Tibial nerve (tissue), 4 donors: ENCODE measurements around the gene NSMCE4A. TPM values are rescaled to one million over a fixed set of nuclear protein-coding genes. Genes with fewer than 3 reads are reported as not detected.
A peak's percentile ranks its signal among the peaks of the same experiment; 100 is the strongest.

Source experiments
- DNase-seq, 2 donors: peaks; one replicate each; pipeline ENCODE4 v3.0.0-alpha.2; 2019; ENCODE audit warnings: low spot score in 2 of 2
- H3K27ac ChIP-seq, 4 donors: fragments of 200-600 bp; sonication (generic) in 3 of 4; one replicate each; pipeline ENCODE4 v1.5.1; 2017 to 2019; ENCODE audit warnings: mild to moderate bottlenecking in 1 of 4
- H3K27me3 ChIP-seq, 2 donors: fragments of 200-600 bp; sonication (generic) in 1 of 2; one replicate each; pipeline versions ENCODE4 v1.5.1 to v1.6.0; 2017 to 2019
- H3K36me3 ChIP-seq, 3 donors: fragments of 200-600 bp; sonication (generic); one replicate each; pipeline ENCODE4 v1.5.1; 2018 to 2019
- H3K4me1 ChIP-seq, 4 donors: fragments of 200-600 bp; sonication (generic) in 3 of 4; one replicate each; pipeline ENCODE4 v1.5.1; 2017 to 2019
- H3K4me3 ChIP-seq, 4 donors: fragments of 200-600 bp; sonication (generic) in 3 of 4; one replicate each; pipeline ENCODE4 v1.5.1; 2017 to 2019; ENCODE audit warnings: mild to moderate bottlenecking in 1 of 4, moderate library complexity in 1 of 4
- H3K9me3 ChIP-seq, 4 donors: fragments of 200-600 bp; sonication (generic) in 3 of 4; one replicate each; pipeline ENCODE4 v1.5.1; 2017 to 2019
- EP300 ChIP-seq, 2 donors: sonication (generic); formaldehyde crosslinking; IDR thresholded peaks; one replicate each; pipeline ENCODE4 v1.6.1; 2017; ENCODE audit warnings: antibody characterized with exemption in 2 of 2, mild to moderate bottlenecking in 1 of 2
- POLR2A ChIP-seq, 2 donors: fragments of 450-650 bp; IDR thresholded peaks; one replicate each; pipeline ENCODE4 v1.6.1; 2017; ENCODE audit warnings: antibody characterized with exemption in 2 of 2, mild to moderate bottlenecking in 2 of 2, moderate library complexity in 2 of 2
- WGBS, 2 donors: methylation state at CpG; one replicate each; pipeline ENCODE4 v1.1.5; 2018; 5-methylcytosine and 5-hydroxymethylcytosine counted together
- total RNA-seq, 4 donors: library from RNA; depleted of rRNA; stranded (reverse); fragments of >200 nt; gene quantifications; one replicate each; pipeline ENCODE4 v1.1.0, GENCODE V29; 2016
- TF ChIP-seq, protein P1 (sequence below), 5 experiments: fragments of 200-600 bp in 3 of 5; fragments of 450-650 bp in 2 of 5; sonication (generic) in 3 of 5; IDR thresholded peaks; one replicate each; pipeline ENCODE4 v1.5.1; 2016 to 2019; ENCODE audit warnings: antibody characterized with exemption in 5 of 5, mild to moderate bottlenecking in 3 of 5, moderate library complexity in 2 of 5

Gene NSMCE4A
- total RNA-seq, 4 donors from 2014 or later, result 70.1 to 102 (median 82.4) TPM

DNA sequence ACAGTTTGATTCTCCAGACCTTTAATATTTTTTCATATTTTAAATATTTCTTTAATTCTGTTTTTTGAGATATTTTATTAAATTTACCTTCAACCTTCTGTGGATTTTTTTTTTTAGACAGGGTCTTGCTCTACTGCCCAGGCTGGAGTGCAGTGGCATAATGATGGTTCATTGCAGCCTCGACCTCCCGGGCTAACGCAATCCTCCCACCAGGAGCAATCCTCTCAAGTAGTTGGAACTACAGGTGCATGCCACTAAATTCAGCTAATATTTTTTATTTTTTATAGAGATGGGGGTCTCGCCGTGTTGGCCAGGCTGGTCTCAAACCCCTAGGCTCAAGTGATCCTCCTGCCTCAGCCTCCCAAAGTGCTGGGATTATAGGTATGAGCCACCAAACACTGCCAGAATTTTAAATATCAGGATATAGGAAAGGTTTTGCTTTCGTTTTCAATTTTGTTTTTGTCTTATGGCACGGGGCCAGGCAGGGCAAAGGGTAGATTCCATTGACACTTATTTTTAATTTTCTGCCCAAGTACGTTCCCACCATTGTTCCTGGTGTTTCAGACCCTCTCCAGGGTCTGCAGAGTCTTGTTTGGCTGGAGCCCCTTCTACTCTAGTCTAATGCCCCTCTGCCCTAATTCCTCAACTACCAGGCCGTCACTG lies 15.1 kb upstream of the NSMCE4A start:
- H3K4me3 ChIP-seq, result peak overlapping the region in 1 of 4 donors; percentile 18
- H3K27ac ChIP-seq, result no peak overlapping the region

DNA sequence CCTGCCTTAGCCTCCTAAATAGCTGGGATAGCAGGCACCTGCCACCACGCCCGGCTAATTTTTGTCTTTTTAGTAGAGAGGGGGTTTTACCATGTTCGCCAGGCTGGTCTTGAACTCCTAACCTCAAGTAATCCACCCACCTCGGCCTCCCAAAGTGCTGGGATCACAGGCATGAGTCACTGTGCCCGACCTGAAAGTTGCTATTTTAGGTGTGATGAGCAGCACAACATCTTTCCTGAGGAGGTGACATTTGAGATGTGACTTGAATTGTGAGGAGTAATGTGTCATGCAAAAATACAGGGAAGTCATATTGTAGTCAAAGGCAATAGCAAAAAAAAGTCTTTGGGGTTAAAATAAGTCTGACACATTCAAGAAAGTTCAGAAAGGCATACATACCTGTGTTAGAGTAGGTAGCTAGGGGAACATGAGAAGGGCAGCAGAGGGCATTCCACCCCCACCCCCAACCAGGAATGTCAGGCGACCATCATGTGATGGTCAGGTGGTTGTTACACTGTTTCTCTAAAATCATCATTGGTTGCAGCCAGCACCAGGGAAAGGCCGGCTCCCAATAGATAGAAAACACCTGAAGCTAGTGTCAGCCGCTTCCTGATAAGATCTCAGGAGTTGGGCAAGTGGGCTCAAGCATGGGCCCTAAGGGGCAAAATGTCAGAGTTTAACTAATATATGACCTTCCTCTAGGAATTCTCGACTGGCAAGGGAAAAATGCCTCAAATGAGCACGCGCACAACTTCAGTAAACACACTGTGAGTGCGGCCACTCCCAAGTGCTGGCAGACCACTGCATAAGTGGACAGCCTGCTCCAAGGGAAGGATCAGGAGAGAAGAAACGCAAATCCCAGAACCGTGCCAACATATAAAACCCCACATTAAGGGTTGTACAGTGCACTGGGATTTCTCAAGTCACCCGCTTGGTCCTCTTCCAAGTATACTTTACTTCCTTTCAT lies 13.6 kb upstream of the NSMCE4A start, which contains the start of gene TACC2:
Gene TACC2, plus strand, starts transcription at position 803 of the 964 bp plus-strand sequence. CDS start 32,819 bp downstream, outside the sequence.
- peaks cover 0 to 13% (median 1%) of the 10 kb centered on the region in 4 donors for H3K9me3 ChIP-seq
- TF ChIP-seq EP300 (IDR thresholded peaks at IDR 0.05) (no peak), POLR2A (IDR thresholded peaks at IDR 0.05) (no peak)
- TF ChIP-seq, protein P1, sequence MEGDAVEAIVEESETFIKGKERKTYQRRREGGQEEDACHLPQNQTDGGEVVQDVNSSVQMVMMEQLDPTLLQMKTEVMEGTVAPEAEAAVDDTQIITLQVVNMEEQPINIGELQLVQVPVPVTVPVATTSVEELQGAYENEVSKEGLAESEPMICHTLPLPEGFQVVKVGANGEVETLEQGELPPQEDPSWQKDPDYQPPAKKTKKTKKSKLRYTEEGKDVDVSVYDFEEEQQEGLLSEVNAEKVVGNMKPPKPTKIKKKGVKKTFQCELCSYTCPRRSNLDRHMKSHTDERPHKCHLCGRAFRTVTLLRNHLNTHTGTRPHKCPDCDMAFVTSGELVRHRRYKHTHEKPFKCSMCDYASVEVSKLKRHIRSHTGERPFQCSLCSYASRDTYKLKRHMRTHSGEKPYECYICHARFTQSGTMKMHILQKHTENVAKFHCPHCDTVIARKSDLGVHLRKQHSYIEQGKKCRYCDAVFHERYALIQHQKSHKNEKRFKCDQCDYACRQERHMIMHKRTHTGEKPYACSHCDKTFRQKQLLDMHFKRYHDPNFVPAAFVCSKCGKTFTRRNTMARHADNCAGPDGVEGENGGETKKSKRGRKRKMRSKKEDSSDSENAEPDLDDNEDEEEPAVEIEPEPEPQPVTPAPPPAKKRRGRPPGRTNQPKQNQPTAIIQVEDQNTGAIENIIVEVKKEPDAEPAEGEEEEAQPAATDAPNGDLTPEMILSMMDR (IDR thresholded peaks at IDR 0.05), result no peak
- H3K27me3 ChIP-seq, result no peaks in the 10 kb centered on the region
- H3K36me3 ChIP-seq, result no peaks in the 10 kb centered on the region
- no peak for DNase-seq
- 79 to 87% methylated on average over 15 of the region's 15 CpGs for WGBS, 2 donors
- no peak within 1 kb of the TSS for H3K4me3 ChIP-seq
- no peak within 1 kb of the TSS for H3K27ac ChIP-seq
- peaks cover 0 to 8% (median 0%) of the 10 kb centered on the region in 4 donors for H3K4me1 ChIP-seq

More for the DNA sequence above, 15.1 kb upstream of the NSMCE4A start:
- DNase-seq, result no peak
- WGBS, 2 donors, result 62 to 67% methylated on average over 9 of the region's 9 CpGs
- H3K36me3 ChIP-seq, result no peaks in the 10 kb centered on the region
- H3K9me3 ChIP-seq, result no peaks in the 10 kb centered on the region
- H3K27me3 ChIP-seq, result no peaks in the 10 kb centered on the region
- H3K4me1 ChIP-seq, result peaks cover 0 to 16% (median 0%) of the 10 kb centered on the region in 4 donors
- TF ChIP-seq EP300 (IDR thresholded peaks at IDR 0.05) (no peak), POLR2A (IDR thresholded peaks at IDR 0.05) (no peak)
- TF ChIP-seq, protein P1 (IDR thresholded peaks at IDR 0.05), result no peak

DNA sequence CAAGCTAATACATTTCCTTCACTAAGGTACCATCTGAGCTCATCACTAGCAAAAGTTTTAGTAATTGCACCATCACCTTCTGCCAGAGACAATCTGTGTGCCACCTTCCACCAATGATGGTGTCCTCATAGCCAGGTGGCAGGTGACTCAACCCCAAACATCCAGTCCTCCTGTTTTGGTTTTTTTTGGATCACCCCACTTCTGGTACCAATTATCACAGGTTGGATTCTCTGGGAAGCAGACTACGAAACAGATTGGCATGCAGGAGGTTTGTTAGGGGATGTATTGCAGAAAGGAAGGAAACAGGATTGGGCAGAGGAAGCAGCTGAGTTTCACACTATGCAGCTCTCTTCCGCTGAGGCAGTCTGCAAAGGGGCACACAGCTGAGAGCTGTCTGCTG lies 9.4 kb upstream of the NSMCE4A start:
- Histone ChIP-seq H3K27ac (no peak overlapping the region), H3K9me3 (peaks cover 0 to 16% (median 1%) of the 10 kb centered on the region in 4 donors), H3K4me3 (no peak overlapping the region), H3K36me3 (no peaks in the 10 kb centered on the region), H3K4me1 (no peaks in the 10 kb centered on the region), H3K27me3 (no peaks in the 10 kb centered on the region)
- no peak for DNase-seq
- no peak for TF ChIP-seq POLR2A (IDR thresholded peaks at IDR 0.05)
- TF ChIP-seq, protein P1 (IDR thresholded peaks at IDR 0.05), result no peak
- no peak for TF ChIP-seq EP300 (IDR thresholded peaks at IDR 0.05)
- WGBS, 2 donors, result 88 to 91% methylated on average over 2 of the region's 2 CpGs

DNA sequence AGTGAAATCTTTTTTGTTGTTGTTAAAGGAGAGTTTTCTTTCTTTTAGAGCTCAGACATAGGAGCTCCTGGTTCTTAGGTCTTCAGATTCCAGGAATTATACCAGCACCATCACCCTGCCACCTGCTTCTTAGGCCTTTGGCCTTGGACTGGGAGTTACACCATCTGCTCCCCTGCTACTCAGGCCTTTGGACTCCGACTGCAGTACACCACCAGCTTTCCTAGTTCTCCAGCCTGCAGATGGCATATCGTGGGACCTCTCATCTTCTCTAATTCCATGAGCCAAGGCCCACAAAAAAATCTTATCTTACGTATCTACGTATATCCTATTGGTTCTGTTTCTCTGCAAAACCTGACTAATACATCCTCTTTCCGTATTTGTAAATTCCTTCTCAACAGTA lies 8.8 kb upstream of the NSMCE4A start:
- Histone ChIP-seq H3K36me3 (no peaks in the 10 kb centered on the region), H3K9me3 (peaks cover 0 to 16% (median 1%) of the 10 kb centered on the region in 4 donors), H3K27ac (no peak overlapping the region), H3K27me3 (no peaks in the 10 kb centered on the region), H3K4me3 (no peak overlapping the region), H3K4me1 (no peaks in the 10 kb centered on the region)
- TF ChIP-seq POLR2A (IDR thresholded peaks at IDR 0.05), result no peak
- TF ChIP-seq, protein P1 (IDR thresholded peaks at IDR 0.05), result no peak
- TF ChIP-seq EP300 (IDR thresholded peaks at IDR 0.05), result no peak
- 91 to 93% methylated on average over 5 of the region's 5 CpGs for WGBS, 2 donors
- no peak for DNase-seq
